GM21737 (cell line): ENCODE results near the gene SEMG2.

ENCODE experiments used
- ATAC-seq: cut with Tn5 transposase; IDR thresholded peaks from one replicate; pipeline ENCODE4 v1.9.1; 2021; ENCODE audit warnings: mild to moderate bottlenecking, moderate library complexity; ENCODE audit not compliant: unreplicated experiment

SEMG2 gene

GRCh38 chr20:45221076-45221475, at the start of gene SEMG2:
TSS of gene SEMG2 (plus strand) at chr20:45221373. CDS start at chr20:45221390, 17 bp downstream.
- ATAC-seq: no peak

DNA sequence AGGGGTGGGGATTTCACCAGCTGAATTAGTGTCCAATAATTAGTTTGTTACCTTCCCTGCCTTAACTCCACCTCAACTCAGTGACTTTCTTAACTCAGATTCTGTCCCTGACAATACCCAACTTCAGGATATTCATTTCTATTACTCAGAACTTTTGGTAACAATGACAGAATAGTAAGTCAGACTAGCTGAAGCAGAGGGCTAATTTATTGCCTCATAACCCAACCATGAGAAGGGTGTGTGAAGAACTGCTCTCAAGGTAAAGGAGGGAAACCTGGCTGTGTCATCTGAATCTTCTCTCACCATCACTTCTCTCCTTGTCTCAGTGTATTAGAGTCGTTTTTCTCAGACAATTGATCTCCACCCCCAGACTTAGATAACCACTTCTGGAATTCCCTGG, 47.7 kb upstream of the SEMG2 start:
- no peak for ATAC-seq

DNA sequence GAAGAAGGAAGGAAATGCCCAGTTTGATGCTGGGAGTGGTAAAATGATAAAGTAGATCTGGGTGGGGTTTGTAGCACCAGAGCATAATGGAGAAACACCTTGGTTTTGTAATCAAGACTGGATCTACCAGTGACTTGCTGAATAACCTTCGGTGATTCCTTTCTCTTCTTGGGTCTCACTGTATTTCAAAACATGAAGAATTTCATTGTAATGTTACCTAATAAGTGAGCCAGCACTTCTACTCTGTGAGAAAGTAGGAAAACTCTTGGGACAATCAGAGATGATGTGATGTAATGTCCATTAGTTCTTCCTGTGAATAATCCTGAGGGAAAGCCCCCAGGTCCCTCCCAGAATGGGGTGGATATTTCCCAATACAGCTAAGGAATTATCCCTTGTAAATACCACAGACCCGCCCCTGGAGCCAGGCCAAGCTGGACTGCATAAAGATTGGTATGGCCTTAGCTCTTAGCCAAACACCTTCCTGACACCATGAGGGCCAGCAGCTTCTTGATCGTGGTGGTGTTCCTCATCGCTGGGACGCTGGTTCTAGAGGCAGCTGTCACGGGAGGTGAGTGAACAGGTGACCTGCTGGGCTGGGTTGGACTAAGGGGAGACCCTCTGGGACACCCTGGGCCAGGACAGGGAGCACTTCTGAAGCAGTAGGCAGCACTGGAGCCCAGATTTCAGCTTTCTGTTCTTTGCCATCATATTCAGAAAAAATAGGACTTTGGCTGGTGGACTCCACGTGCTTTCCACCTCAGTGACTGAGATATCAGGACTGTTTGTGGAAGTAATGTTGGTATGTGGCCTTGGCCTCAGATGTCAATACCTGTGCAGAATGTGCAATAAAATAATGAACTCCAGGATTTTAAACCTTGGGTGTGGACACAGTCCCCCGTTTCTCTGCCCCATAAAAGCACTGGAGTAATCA, 46.5 kb upstream of the SEMG2 start, which contains the start of gene PI3:
PI3 (plus strand) TSS at position 469 of the 931 bp plus-strand sequence; CDS start at position 490, 21 bp downstream.
- ATAC-seq: no peak

DNA sequence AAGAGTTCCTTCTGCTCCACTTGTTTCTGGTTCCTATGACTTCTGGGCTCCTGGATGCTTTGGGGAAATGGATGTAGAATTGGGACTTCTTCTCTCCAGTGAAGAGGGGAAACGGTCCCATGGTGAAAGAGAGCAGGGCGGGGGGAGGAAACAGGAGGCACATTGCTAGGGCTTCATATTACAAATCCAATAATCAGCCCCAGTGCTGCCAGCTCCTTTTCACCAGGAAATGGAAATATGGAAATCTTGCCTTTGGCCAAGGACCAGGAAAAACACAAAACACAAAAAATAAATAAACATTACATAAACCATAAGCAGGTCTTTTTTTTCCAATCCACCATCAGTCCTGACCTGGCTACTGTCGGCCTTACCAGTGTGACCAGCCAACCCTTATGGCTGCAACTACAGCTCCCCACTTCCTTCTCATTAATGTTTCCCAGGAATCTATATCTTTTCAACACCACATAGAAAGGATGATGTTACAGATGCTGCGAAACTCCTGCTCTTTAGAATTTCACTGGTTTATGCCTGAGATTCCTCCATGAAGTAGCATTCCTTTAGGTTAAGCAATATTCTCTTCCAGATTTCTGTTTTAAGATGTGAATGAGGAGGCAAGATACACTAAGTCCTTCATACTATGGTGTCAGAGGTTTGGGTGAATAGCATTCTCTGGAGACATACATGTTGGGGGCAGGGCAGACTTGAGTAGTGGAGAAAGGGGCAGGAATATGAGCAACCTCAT, 44.5 kb upstream of the SEMG2 start:
- no peak for ATAC-seq

DNA sequence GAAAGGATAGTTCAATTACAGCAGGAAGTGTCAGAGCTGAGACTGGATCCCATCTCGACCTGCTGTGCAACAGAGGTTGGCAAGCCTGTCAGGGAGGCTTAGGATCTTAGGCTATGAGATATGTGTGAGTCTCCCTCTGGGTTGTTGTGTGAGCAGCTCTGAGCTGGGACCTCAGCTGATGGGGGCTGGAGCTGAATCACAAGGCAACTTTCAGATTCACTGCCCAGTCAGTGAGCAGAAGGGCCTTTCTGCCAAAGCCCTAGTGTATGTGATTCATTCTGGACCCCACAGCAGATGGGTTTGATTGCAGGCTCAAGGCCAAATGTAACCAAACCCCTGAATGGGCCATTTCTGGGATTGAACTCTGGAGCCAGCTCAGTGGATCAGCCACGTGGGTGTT, 42.0 kb upstream of the SEMG2 start:
- ATAC-seq: no peak

DNA sequence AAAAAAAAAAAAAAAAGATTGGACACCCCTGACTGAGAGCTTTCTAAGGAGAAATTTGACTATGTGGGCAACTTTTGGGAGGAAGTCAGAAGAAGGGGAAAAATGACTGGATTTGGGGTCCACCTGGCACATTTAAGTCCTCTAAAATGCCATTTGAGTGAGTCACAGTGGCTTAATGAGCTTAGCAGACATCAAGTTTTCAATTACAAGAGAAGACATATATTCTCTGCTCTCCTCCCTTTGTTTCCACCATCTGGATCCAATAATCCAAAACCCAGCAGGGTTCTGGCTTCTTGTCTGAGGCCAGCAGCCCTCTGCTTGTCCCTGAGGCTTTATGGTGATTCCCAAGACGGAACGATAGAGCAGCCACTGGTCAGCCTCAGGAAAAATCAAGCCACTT, 39.5 kb upstream of the SEMG2 start:
- ATAC-seq: no peak

DNA sequence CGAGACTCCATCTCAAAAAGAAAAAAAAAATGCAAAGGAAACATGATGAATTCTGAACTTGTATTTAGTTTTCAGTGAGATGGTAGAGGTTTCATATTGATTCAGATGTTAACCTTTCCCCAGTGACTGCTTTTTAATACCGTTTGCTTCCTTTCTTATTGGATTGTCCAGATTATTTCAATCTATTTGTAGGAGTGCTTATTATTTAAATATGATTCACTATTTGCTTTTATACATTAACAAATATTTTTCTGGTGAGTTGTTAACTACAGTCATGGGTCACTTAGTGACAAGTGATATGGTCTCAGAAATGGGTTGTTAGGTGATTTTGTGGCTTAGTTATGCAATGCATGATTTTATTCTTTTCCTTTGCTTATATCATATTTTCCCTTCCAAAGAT, 38.1 kb upstream of the SEMG2 start:
- no peak for ATAC-seq

- no peak for ATAC-seq
Measured at GRCh38 chr20:45187693-45188092, 33.5 kb upstream of the SEMG2 start.

DNA sequence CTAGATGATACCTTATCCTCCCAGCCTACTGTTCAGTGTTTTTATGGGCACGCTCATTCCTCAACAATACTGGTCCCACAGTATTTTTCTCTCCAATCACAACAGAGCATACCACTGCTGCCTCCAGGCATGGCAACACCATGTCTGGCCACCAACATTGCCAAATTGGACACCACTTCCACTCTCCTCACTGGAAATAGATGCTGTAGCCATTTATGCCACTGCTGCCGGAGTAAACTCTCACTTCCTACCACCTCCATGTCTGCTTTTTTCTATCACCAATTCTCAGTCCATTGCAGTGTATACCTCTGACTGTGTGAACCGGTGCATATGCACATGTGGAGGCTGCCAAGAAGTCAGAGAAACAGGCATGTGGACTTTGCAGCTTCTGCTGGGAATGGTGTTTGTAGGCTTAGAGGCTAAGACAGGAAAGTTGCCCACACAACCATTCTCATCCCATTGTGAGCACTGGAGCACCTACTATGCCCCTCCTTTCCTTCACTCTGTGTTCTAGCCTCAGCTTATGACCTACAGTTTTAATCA, 32.0 kb upstream of the SEMG2 start:
- no peak for ATAC-seq

GRCh38 chr20:45189861-45190260, 31.3 kb upstream of the SEMG2 start:
- no peak for ATAC-seq

DNA sequence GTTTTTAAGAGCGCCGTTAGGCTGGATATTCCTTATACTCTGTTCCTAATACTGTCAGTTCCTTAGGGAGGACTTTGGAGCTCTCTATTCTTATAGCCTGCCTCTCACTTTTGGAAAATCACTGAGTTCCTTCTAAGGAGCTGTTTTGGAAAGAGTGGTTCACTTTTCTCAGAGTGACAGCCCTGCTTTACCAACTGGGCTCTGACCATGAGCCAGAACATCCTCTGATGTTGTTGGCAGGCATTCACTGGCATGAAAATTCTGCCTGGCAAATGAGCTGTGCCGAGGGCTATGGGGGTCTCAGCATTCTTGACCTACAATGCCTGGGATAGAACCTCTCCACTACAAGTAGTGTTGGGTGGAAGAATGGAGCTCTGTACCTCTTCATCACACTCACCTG, 29.2 kb upstream of the SEMG2 start:
- ATAC-seq: no peak

DNA sequence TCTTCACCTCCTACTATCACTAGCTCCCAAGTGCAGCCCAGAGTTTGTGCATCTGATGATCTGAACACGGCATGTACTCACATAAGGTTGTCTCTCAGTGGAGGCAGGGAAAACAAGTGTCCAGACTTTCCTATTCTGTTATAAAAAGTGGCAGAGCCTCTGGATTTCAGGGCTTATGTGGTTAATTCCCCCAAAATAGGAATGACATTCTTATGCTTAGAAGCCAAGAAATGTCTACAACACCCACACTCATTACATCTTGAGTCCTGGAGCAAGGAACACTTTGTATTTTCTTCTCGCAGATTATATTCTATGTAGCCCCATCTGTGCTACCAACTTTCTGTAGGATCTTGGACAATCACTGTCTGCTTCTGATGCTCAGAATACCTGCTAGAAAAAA, 27.8 kb upstream of the SEMG2 start:
- no peak for ATAC-seq

DNA sequence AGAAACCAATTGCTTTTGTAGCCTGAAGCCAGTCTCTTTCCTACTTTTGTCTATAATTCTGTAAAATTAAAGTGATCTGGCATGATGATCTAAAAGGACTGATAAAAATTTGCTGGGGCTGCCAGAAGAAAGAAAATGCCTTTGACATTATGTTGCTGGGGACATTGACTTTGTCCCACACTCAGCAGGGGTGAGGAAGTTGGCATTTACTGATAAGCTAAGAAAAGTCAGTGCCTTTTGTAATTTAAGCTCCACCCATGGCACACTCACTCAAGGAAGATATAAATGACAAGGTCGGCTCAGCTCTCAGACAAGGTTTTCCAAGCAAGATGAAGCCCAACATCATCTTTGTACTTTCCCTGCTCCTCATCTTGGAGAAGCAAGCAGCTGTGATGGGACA, 14.4 kb upstream of the SEMG2 start, which contains the start of gene SEMG1:
SEMG1 (plus strand) TSS at position 309 of the 400 bp plus-strand sequence; CDS start at position 330, 21 bp downstream.
- ATAC-seq: no peak

GRCh38 chr20:45209924-45210323, 11.2 kb upstream of the SEMG2 start:
- no peak for ATAC-seq

DNA sequence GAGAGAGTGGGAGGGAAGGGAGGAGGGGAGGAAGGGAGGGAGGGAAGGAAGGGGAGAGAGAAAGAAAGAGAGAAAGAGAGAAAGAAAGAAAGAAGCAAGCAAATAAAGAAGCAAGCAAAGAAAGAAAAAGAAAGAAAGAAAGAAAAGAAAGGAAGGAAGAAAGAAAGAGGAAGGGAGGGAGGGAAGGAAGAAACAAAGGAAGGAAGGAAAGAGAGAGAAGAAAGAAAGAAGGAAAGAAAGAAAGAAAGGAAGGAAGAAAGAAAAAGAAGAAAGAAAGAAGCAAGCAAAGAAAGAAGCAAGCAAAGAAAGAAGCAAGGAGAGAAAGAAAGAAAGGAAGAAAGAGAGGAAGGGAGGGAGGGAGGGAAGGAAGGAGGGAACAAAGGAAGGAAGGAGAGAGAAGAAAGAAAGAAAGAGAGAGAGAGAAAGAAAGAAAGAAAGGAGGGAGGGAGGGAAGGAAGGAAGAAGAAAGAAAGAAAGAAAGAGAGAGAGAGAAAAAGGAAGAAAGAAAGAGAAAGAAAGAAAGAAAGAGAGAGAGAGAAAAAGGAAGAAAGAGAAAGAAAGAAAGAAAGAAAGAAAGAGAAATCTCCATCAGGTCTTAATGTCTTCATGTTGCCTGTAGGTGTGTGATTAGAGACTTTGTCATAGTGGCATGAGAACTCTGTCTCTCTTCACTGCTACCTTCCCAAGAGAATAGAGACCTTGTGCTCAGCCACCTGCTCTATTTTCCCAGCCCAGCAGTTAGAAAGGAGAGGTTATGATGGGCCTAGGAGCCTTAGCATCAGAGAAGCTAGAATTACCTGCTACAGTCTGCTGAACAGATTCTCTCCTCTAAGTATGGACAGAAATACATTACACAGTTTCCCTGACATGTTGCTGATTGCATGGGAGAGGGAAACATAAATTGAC, 9.4 kb upstream of the SEMG2 start:
- ATAC-seq: no peak

DNA sequence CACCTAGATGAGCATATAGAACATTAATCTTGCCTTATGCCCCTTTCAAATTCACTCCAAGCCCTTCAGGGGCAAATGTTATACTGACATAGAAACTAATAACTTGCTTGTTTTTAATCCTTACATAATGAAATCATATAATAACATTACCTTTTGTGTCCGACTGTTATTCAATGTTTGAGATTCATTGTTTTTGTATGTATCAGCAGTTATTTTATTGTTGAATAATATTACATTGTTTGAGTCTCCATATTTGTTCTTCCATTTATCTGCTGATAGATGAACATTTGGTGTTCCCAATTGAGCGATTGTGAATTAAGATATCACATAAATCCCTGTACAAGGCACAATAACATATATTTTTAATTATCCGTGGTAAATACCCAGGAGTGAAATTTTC, 8.3 kb upstream of the SEMG2 start:
- ATAC-seq: no peak

GRCh38 chr20:45218124-45218523, 3.0 kb upstream of the SEMG2 start:
- no peak for ATAC-seq

DNA sequence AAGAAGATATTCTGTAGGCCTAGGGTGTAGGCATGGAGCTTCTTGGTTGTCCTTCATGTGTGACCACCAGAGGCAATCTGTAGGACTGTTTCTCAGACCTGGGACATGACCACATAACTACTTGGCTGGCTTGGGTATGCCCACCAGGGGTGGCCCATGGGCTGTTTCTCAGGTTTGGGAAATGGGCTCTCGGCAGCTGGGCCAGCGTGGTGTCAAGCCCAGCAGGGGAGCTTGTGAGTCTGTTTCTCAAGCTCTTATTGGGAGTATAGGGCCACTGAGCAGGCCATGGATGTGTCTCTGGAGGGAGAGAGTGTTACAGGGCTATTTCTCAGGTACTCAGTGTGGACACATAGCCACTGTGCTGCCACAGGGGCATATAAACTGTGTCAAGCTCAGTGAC, 2.5 kb upstream of the SEMG2 start:
- no peak for ATAC-seq

- no peak for ATAC-seq
Measured at GRCh38 chr20:45223136-45223535, 2.0 kb downstream of the SEMG2 start.

GRCh38 chr20:45226287-45226686, 5.1 kb downstream of the SEMG2 start:
- no peak for ATAC-seq
